Type B pancreatic cell (in vitro differentiated cells): ENCODE results near the gene RAB1B. TPM values are rescaled to one million over a fixed set of nuclear protein-coding genes. Genes with fewer than 3 reads are reported as not detected.

Experiments used
- DNase-seq: peaks from one replicate; pipeline ENCODE4 v3.0.0; 2021; ENCODE audit warnings: mixed read lengths; ENCODE audit not compliant: unreplicated experiment; ENCODE audit errors: extremely low spot score
- H3K27ac Mint-ChIP-seq: 2 replicates; pipeline ENCODE4 v1.8.0; 2021; ENCODE audit warnings: mild to moderate bottlenecking, mixed read lengths
- H3K27me3 Mint-ChIP-seq: 2 replicates; pipeline ENCODE4 v1.8.0; 2021; ENCODE audit warnings: mixed read lengths
- H3K36me3 Mint-ChIP-seq: 2 replicates; pipeline ENCODE4 v1.8.0; 2021; ENCODE audit warnings: mixed read lengths
- H3K4me1 Mint-ChIP-seq: one replicate; pipeline ENCODE4 v1.8.0; 2021; ENCODE audit warnings: mixed read lengths; ENCODE audit not compliant: unreplicated experiment
- H3K4me3 Mint-ChIP-seq: 2 replicates; pipeline ENCODE4 v1.8.0; 2021; ENCODE audit warnings: mild to moderate bottlenecking, mixed read lengths
- H3K9me3 Mint-ChIP-seq: 2 replicates; pipeline ENCODE4 v1.8.0; 2021; ENCODE audit warnings: mixed read lengths
- total RNA-seq: library from RNA; stranded (reverse); gene quantifications from 2 replicates; pipeline ENCODE4 v1.2.1, GENCODE V29; 2021; ENCODE audit warnings: low replicate concordance
- TF ChIP-seq, protein P1 (sequence below): fragments of 200-600 bp; sonication (generic); conservative IDR thresholded peaks from 2 replicates; pipeline ENCODE4 v1.5.0; 2021; ENCODE audit warnings: antibody characterized with exemption, mild to moderate bottlenecking

Gene RAB1B
- total RNA-seq, 1 donor from 2014 or later = 96.4 TPM

DNA sequence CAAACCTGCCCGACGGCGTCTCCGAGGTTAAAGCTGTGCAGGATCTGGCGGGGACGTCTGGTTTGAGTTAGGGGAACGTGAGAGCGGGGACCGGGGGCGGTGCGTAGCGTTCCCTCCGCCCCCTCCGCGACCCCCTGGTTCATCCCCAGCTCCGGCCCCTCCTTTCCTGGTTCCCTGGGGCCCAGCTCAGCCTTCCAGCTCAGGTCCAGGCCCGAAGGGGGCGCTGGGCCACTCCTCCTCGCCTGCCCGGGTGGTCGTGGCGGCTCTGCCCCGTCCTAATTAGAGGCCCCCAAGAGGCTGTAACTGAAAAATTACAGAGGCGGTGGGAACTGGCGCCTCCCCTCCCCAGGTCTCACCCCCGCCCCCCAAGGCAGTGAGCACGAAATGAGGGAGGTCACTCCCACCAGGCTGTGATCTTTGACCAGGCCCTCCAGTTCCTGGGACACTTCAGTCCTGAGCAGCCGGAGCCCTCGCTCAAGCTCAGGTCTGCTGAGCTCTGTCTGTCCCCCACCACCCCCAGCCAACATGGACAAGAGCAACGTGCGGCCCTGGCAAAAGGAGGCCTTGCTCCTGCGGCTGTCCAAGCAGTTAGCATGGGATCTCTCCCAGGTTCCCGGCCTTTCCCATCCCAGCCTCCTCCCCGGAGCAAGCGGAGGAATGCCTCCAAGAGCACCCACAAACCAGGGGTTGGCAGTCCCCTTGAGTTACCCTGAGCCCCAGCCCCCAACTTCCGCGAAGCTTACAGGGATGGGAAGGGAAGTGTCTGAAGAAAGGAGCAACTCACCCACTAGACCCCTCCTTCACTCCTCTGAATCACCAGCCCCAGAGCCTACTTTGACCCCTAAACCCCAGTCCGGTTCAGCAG, 45.1 kb downstream of the RAB1B start:
- peak; percentile 86 for DNase-seq
- TF ChIP-seq, protein P1, sequence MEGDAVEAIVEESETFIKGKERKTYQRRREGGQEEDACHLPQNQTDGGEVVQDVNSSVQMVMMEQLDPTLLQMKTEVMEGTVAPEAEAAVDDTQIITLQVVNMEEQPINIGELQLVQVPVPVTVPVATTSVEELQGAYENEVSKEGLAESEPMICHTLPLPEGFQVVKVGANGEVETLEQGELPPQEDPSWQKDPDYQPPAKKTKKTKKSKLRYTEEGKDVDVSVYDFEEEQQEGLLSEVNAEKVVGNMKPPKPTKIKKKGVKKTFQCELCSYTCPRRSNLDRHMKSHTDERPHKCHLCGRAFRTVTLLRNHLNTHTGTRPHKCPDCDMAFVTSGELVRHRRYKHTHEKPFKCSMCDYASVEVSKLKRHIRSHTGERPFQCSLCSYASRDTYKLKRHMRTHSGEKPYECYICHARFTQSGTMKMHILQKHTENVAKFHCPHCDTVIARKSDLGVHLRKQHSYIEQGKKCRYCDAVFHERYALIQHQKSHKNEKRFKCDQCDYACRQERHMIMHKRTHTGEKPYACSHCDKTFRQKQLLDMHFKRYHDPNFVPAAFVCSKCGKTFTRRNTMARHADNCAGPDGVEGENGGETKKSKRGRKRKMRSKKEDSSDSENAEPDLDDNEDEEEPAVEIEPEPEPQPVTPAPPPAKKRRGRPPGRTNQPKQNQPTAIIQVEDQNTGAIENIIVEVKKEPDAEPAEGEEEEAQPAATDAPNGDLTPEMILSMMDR = peak; percentile 52
- H3K4me3 Mint-ChIP-seq = peak overlapping the region; percentile 93
- H3K27ac Mint-ChIP-seq = peak overlapping the region; percentile 77
- no peaks in the 10 kb centered on the region for H3K9me3 Mint-ChIP-seq
- peaks cover 9% of the 10 kb centered on the region for H3K27me3 Mint-ChIP-seq
- H3K36me3 Mint-ChIP-seq = no peaks in the 10 kb centered on the region
- H3K4me1 Mint-ChIP-seq = peaks cover 21% of the 10 kb centered on the region

DNA sequence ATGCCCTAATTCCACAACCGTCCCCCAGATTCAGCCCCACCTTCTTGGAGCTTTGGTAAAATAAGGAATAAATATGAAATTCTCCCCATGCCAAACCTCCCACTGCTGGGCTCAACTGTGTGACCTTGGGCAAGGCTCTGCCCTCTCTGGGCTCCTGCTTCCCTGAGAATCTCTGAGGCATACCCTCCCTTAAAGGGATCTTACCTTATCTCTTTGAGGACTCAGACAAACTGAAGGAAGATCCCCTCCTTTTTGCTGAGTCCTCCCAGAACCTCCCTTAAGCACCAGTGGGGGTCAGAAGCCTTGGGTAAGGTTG, 45.7 kb downstream of the RAB1B start:
- Mint-ChIP-seq H3K9me3 (no peaks in the 10 kb centered on the region), H3K27ac (peak overlapping the region; percentile 77), H3K4me3 (peak overlapping the region; percentile 93), H3K27me3 (peaks cover 7% of the 10 kb centered on the region), H3K36me3 (no peaks in the 10 kb centered on the region), H3K4me1 (peaks cover 27% of the 10 kb centered on the region)
- TF ChIP-seq, protein P1 = no peak
- no peak for DNase-seq

DNA sequence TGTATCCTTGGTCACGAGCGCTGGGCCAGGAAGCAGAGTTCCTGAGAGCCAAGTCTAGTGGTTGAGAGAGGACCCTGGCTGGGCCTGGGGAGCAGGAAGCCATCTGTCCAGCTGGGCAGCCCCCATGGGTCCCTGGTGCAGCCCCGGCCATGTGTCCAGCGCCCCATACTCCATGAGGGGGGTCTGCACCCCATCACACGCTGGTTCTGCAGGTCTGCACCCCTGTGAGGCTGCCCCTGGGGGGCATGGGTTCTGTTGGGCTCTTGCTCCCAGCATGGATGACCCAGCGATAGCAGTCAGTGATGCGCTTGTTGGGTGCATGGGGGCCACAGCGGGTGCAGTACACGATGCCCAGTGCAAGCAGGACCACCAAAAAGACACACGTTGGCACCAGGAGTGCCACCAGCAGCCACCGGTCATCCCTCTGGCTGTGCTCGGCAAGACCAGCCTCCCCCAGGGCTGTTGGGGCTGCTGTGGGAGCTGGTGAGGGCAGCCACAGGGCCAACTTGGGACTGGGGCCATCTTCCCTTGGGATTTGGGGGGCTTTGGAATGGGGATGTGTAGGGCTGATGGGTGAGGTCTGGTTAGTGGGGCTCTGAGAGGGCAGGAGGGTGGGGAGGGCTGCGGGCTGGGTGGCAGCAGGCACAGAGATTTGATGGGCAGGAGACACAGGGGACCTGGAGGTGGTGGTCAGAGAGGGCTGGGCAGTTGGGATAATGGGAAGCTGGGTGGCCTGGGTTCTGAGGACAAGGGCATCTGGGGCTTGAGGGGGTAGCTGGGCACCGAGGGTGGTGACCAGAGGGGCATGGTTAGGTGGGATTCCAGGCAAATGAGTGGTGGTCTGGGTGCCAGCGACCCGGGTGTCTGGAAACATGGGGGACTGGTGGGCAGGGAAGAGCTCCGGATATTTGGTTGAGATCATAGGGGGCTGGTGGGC, 46.4 kb downstream of the RAB1B start:
- peaks cover under 1% of the 10 kb centered on the region for H3K9me3 Mint-ChIP-seq
- TF ChIP-seq, protein P1 = no peak
- H3K36me3 Mint-ChIP-seq = no peaks in the 10 kb centered on the region
- no peak for DNase-seq
- peak overlapping the region; percentile 93 for H3K4me3 Mint-ChIP-seq
- H3K27me3 Mint-ChIP-seq = peaks cover 3% of the 10 kb centered on the region
- H3K27ac Mint-ChIP-seq = peak overlapping the region; percentile 40
- H3K4me1 Mint-ChIP-seq = peaks cover 29% of the 10 kb centered on the region

DNA sequence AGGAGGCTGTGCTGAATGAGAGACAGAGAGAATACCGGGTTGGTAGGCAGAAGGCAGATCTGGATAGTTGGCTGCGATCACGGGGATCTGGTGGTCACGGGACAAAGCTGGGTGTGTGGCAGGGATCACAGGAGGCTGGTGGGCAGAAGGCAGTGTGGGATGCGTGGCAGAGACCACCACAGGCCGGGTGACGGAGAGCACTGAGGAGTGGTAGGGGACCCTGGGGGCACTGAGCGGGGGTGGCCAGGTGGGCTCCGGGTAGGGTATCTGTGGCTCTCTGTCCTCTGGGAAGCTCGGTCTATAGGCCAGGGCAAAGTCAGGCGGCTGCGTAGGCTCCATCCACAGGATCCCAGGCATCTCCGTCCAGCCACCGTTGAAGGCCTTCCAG, 47.1 kb downstream of the RAB1B start:
- Mint-ChIP-seq H3K4me1 (peaks cover 29% of the 10 kb centered on the region), H3K36me3 (no peaks in the 10 kb centered on the region), H3K4me3 (peak overlapping the region; percentile 74), H3K9me3 (peaks cover 6% of the 10 kb centered on the region), H3K27ac (peak overlapping the region; percentile 40), H3K27me3 (peaks cover 3% of the 10 kb centered on the region)
- TF ChIP-seq, protein P1 = no peak
- no peak for DNase-seq

DNA sequence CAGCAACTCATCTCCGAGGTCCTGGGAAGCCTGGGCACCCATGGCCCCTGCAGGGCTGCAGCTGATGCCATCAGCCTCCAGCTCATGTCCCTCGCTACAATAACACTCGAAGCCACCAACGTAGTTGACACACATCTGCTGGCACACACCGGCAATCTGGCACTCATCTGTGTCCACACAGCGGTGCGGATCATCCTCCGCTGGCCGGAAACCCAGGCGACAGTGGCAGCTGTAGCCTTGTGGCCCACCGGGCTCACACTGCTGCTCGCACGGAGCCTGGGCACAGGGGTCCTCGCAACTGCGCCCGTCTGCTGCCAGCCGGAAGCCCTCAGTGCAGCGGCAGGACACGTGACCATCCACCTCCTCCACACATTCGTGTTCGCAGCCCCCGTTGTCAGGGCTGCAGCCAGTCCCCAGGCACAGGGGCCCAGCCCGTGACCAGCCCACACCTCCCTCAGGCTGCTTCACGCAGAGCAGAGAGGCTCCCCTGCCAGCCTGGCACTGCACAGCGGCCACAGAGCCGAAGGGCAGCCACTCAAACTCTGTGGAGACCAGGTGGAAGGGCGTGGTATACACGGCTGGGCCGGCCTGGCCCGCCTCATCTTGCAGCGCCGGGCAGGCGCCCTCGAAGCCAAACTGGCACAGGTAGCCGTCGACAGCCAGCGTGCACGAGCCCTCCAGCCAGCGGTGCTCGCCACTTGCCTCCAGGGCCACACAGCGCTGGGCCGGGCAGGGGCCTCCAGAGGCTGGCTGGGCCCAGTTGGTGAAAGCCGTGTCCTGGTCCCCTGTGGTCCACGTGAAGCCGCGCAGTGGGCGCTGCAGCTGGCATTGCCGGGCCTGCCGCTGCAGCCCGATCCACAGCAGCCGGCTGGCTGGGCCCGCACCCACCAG, 47.7 kb downstream of the RAB1B start:
- TF ChIP-seq, protein P1 = no peak
- H3K27ac Mint-ChIP-seq = peak overlapping the region; percentile 40
- H3K36me3 Mint-ChIP-seq = no peaks in the 10 kb centered on the region
- peaks cover 6% of the 10 kb centered on the region for H3K9me3 Mint-ChIP-seq
- H3K27me3 Mint-ChIP-seq = peaks cover 3% of the 10 kb centered on the region
- DNase-seq = no peak
- peaks cover 29% of the 10 kb centered on the region for H3K4me1 Mint-ChIP-seq
- peak overlapping the region; percentile 46 for H3K4me3 Mint-ChIP-seq
